ENCODE data around the gene MAN2A1. TPM values are rescaled to one million over a fixed set of nuclear protein-coding genes. Genes with fewer than 3 reads are reported as not detected.

The MAN2A1 gene
- polyA plus RNA-seq, 3 donors, result 17.0 to 23.0 (median 20.1) TPM

DNA sequence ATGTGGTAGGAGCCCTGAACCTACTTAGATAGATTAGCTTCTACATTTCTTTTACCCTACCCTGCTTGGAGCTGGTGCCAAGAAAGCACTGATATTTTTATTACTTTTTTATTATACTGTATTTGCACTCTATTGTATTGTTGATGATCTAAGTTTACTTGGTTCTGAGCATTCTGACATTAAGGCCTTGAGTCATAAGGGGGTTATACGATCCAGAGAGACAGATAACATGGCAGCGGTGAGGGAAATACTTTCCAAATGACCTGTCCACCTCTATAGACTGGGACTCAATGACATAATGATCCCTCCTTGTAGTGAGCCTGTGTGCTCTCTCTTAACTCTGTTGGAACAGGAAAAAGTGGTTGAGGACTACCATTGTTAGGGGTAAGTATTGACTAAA, 176.3 kb downstream of the MAN2A1 start:
- H3K27ac Mint-ChIP-seq, result no peak overlapping the region
- no peak for DNase-seq
- Histone ChIP-seq H3K4me1 (ENCODE audit: control insufficient read depth in 1 of 2, insufficient read depth in 2 of 2, low read length in 2 of 2) (no peaks in the 10 kb centered on the region), H3K9ac (ENCODE audit: insufficient read depth, low read length, poor library complexity, severe bottlenecking) (no peak overlapping the region), H3K36me3 (replicated peaks in 1 of 2; ENCODE audit: control insufficient read depth in 1 of 2, insufficient read depth in 2 of 2, low read length in 2 of 2) (peaks cover 54 to 81% of the 10 kb centered on the region in 2 donors), H4K20me1 (ENCODE audit: insufficient read depth, low read length) (no peaks in the 10 kb centered on the region), H3K27ac (ENCODE audit: low read depth in 1 of 2, low read length in 2 of 2) (no peak overlapping the region), H3K4me2 (replicated peaks; ENCODE audit: extremely low read depth, low read length, poor library complexity, severe bottlenecking) (no peak overlapping the region), H2AFZ (ENCODE audit: insufficient read depth, low read depth, low read length, poor library complexity, severe bottlenecking) (no peak overlapping the region), H3K27me3 (ENCODE audit: control insufficient read depth in 2 of 2, insufficient read depth in 2 of 2, low read length in 2 of 2) (no peaks in the 10 kb centered on the region), H3K79me2 (ENCODE audit: insufficient read depth, low read length) (no peaks in the 10 kb centered on the region), H3K4me3 (replicated peaks in 1 of 3; ENCODE audit: low read depth in 2 of 3, low read length in 3 of 3) (no peak overlapping the region), H3K9me3 (replicated peaks in 1 of 2; ENCODE audit: control insufficient read depth in 1 of 2, insufficient read depth in 1 of 2, low read length in 2 of 2) (no peaks in the 10 kb centered on the region)
- intact Hi-C loops (cut with micrococcal nuclease), result no loop called here
- no peaks in the 10 kb centered on the region for H3K4me1 Mint-ChIP-seq
- TF ChIP-seq, protein P1, sequence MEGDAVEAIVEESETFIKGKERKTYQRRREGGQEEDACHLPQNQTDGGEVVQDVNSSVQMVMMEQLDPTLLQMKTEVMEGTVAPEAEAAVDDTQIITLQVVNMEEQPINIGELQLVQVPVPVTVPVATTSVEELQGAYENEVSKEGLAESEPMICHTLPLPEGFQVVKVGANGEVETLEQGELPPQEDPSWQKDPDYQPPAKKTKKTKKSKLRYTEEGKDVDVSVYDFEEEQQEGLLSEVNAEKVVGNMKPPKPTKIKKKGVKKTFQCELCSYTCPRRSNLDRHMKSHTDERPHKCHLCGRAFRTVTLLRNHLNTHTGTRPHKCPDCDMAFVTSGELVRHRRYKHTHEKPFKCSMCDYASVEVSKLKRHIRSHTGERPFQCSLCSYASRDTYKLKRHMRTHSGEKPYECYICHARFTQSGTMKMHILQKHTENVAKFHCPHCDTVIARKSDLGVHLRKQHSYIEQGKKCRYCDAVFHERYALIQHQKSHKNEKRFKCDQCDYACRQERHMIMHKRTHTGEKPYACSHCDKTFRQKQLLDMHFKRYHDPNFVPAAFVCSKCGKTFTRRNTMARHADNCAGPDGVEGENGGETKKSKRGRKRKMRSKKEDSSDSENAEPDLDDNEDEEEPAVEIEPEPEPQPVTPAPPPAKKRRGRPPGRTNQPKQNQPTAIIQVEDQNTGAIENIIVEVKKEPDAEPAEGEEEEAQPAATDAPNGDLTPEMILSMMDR (IDR thresholded peaks at IDR 0.05), result no peak
- H3K4me3 Mint-ChIP-seq, result no peak overlapping the region
- 100% methylated on average over 1 of the region's 2 CpGs for WGBS (ENCODE audit: insufficient coverage)
- peaks cover 66 to 74% of the 10 kb centered on the region in 2 donors for H3K36me3 Mint-ChIP-seq
- H3K27me3 Mint-ChIP-seq (ENCODE audit: low read depth in 3 of 3), result no peaks in the 10 kb centered on the region
- H3K9me3 Mint-ChIP-seq, result peaks cover 0 to 5% (median 0%) of the 10 kb centered on the region in 7 donors

DNA sequence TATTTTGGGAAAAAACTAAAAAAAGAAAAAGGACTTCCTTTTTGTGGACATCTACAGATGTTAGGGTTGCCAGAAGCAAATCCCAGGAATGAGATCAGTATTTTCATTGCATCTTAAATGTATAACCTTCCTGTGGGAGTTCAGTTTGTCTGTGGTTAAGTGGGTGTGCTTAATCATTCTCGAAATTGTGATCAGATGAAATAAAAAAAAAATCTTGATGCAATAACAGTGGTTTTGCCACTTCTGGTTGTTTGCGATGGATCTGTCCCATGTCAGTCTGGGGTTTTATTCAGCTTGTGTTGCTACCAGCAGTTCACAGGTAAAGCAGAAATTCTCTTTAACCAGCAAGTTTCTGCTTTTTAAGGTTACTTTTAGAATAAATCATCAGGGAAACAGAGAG, 179.0 kb downstream of the MAN2A1 start:
- Histone ChIP-seq H2AFZ (ENCODE audit: insufficient read depth, low read depth, low read length, poor library complexity, severe bottlenecking) (no peak overlapping the region), H4K20me1 (ENCODE audit: insufficient read depth, low read length) (no peaks in the 10 kb centered on the region), H3K27ac (ENCODE audit: low read depth in 1 of 2, low read length in 2 of 2) (no peak overlapping the region), H3K79me2 (ENCODE audit: insufficient read depth, low read length) (no peaks in the 10 kb centered on the region), H3K27me3 (ENCODE audit: control insufficient read depth in 2 of 2, insufficient read depth in 2 of 2, low read length in 2 of 2) (no peaks in the 10 kb centered on the region), H3K36me3 (replicated peaks in 1 of 2; ENCODE audit: control insufficient read depth in 1 of 2, insufficient read depth in 2 of 2, low read length in 2 of 2) (peaks cover 39 to 54% of the 10 kb centered on the region in 2 donors), H3K9me3 (replicated peaks in 1 of 2; ENCODE audit: control insufficient read depth in 1 of 2, insufficient read depth in 1 of 2, low read length in 2 of 2) (no peaks in the 10 kb centered on the region), H3K4me1 (ENCODE audit: control insufficient read depth in 1 of 2, insufficient read depth in 2 of 2, low read length in 2 of 2) (no peaks in the 10 kb centered on the region), H3K4me2 (replicated peaks; ENCODE audit: extremely low read depth, low read length, poor library complexity, severe bottlenecking) (no peak overlapping the region), H3K9ac (ENCODE audit: insufficient read depth, low read length, poor library complexity, severe bottlenecking) (no peak overlapping the region), H3K4me3 (replicated peaks in 1 of 3; ENCODE audit: low read depth in 2 of 3, low read length in 3 of 3) (no peak overlapping the region)
- intact Hi-C loops (cut with micrococcal nuclease), result no loop called here
- no peak for DNase-seq
- Mint-ChIP-seq H3K36me3 (peaks cover 49 to 55% of the 10 kb centered on the region in 2 donors), H3K9me3 (peaks cover 0 to 5% (median 2%) of the 10 kb centered on the region in 7 donors), H3K4me3 (no peak overlapping the region), H3K27me3 (ENCODE audit: low read depth in 3 of 3) (no peaks in the 10 kb centered on the region), H3K27ac (no peak overlapping the region), H3K4me1 (no peaks in the 10 kb centered on the region)
- WGBS (ENCODE audit: insufficient coverage), result 0% methylated on average over 1 of the region's 2 CpGs
- TF ChIP-seq, protein P1 (IDR thresholded peaks at IDR 0.05), result no peak
